ENCODE data around the gene KDM4B.

The KDM4B gene

GRCh38 chr19:5016781-5017180, 47.9 kb downstream of the KDM4B start:
- DNase-seq = no peak

- DNase-seq = no peak
Observed at GRCh38 chr19:5017235-5017634, 48.3 kb downstream of the KDM4B start.

DNA sequence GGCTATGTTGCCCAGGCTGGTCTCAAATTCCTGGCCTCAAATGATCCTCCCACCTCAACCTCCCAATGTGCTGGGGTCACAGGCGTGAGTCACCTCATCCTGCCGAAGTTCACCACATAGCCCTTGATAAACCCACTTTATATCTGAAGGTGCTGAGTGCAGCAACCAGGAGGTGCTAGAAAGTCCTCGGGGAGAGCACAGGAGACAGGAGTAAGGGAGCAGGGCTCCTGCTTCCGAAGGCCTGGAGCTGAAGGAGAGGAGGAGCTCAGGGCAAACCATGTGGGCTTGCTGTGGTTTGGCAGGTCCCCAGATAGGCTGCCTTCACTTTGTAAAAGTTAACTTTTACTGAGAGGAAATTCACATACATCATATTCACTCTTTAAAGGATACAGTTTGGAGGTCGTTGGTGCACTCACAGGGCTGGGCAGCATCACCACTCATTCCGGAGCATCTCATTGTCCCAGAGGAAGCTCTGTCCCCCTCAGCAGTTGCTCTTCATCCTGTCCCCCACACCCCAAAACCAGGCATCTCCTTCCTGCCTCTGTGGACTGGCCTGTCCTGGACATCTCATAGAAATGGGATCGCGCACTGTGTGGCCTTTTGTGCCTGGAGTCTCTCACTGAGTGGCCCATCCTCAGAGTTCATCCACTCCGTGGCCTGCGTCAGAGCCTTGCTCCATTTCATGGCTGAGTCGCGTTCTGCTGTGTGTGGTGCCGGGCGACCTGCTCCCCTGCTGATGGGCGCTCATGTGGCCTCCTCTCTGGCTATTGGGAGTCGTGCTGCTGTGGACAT, 49.5 kb downstream of the KDM4B start:
- DNase-seq = no peak

DNA sequence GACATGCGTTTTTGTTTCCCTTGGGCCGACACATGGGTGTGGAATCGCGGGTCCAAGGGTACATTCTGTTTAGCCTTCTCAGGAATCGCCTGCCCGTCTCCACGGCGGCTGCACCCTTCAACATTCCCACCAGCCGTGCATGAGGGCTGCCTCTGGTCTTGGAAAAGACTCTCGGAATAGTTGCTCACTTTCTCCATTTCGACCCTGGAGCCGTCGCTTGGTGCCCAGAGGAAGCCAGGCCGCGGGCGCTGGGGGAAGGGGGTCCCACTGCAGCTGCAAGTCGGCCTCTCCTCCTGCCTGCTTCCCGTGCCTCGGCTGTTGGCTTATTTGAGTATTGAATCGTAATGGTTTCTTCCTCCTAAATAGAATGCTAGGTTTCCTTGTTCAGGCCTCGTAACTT, 51.5 kb downstream of the KDM4B start:
- DNase-seq = no peak

- DNase-seq = no peak
Observed at GRCh38 chr19:5021046-5021445, 52.1 kb downstream of the KDM4B start.

- no peak for DNase-seq
Observed at GRCh38 chr19:5022066-5022860, 53.4 kb downstream of the KDM4B start.

DNA sequence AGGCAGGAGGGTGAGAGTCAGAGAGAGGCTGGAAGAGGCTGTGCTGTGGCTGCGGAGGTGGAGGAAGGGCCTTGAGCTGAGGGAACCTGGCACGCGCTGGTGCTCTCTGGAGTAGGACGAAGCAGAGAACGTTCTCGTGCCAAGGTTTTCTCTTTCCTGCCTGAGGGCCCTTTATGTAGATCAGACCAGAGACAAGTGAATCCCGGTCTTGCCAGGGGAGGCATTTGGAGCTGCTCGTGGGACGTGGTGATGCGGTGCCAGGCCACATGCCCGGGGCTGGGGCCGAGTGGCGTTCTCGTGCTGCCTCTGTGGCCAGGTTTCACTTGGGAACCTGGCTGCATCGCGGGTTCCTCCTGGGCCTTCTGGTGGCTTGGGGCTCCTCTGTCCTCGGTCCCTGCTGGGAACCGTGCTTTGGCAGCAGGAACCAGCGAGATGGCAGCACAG, 54.2 kb downstream of the KDM4B start:
- DNase-seq = no peak

GRCh38 chr19:5024282-5024681, 55.4 kb downstream of the KDM4B start:
- no peak for DNase-seq

DNA sequence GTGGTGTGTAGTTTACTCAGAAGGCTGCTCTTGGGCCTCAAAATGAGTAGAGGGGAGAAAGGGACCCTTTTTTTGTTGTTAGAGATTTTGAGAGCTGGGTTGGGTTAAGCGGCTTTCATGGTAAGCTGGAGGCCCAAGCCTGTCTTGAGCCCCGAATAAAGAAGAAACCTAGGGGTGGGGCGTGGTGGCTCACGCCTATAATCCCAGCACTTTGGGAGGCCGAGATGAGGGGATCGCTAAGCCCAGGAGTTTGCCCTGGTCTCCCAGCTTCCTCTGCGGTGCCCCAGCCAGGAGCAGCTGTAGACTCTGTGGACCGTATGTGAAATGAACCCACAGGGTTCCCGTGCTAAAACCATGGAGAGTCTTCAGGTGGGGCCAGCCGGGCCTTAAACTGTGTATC, 56.1 kb downstream of the KDM4B start:
- no peak for DNase-seq

- no peak for DNase-seq
Observed at GRCh38 chr19:5026706-5027273, 57.9 kb downstream of the KDM4B start.

DNA sequence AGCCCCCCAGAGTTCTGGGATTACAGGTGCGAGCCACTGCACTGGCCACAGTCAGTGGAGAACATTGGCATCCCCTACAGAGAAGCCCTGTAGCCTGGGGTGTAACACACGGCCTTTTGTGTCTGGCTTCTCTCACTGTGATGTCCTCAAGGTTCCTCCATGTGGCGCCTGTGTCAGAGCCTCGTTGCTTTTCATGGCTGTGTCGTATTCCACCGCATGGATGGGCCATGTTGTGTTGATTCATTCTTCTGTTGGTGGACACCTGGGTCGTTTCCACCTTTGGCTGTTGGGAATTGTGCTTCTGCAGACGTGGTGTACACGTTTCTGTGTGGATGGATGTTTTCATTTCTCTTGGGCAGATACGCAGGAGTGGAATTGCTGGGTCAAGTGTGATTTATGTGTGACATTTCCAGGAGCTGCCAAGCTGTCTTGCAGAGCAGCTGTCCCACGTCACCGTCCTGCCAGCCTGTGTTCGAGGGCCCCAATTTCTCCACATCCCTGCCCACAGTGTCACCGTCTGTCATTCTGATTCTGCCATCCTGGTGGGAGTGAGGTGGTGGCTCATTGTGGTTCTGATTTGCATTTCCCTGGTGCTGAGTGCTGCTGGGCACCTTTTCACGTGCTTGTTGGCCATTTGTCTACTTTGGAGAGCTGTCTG, 59.4 kb downstream of the KDM4B start:
- no peak for DNase-seq

- DNase-seq = peak; percentile 18
Observed at GRCh38 chr19:5029596-5029995, 60.7 kb downstream of the KDM4B start.

DNA sequence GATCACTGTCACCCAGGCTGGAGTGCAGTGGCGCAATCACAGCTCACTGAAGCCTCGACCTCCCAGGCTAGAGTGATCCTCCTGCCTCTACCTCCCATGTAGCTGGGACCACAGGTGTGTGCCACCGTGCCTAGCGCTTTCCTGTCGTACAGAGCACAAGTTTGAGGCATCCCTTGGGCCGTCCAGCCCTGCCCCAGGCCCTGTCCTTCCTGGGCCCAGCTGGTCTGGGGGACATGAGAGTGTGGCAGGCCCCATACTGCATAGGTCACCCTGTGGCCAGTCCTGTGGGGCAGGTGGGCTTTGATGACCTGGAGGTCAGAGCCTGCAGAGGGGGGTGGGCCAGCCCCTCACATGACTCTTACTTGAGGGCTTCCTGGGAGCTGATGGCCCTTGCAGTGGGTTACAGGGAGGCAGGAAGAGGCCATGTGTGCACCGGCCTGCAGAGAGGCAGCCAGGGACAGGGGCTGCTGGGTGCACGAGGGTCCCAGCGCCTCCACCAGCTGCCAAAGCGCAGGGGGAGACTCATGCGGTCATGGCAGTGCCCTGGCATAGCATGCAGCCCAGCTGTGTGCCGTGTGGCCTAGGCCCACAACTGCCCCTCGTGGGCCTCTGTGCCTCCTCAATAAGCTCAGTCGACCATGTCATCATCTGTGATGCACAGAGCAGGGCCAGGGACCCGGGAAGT, 61.4 kb downstream of the KDM4B start:
- DNase-seq = no peak

DNA sequence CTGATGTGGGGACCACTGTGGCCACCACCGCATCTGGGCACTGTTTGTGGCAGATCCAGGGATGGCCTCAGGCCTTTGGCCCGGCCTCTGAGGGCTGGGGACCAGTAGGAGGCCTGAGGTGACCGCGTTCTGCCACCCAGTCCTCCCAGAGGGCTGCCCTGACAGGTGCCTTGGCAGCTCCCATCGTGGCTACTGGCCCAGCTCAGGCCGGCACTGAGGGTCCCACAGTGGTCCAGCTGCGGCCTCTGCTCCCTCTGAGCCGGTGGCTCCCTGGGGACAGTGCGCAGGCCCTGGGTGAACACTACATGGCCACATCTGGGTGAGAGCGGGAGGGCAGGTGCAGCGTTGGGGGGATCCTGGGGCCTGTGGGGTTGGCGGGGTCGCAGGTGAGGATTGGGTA, 61.9 kb downstream of the KDM4B start:
- DNase-seq = no peak

- DNase-seq = peak; percentile 54
Observed at GRCh38 chr19:5031231-5032100, 62.6 kb downstream of the KDM4B start.

- no peak for DNase-seq
Observed at GRCh38 chr19:5032101-5032967, 63.4 kb downstream of the KDM4B start.

- DNase-seq = no peak
Observed at GRCh38 chr19:5035105-5035761, 66.3 kb downstream of the KDM4B start.

GRCh38 chr19:5035793-5036697, 67.1 kb downstream of the KDM4B start:
- no peak for DNase-seq

All from KG1 (cell line).